HG02885 (cell line): ENCODE data around the gene B4GALT4.
"Not testable (repeated sequence)": the region's sequence is repeated elsewhere in the genome, so short reads cannot be mapped to it uniquely, and the experiment has no call there.

Source experiments
- ATAC-seq: cut with Tn5 transposase; IDR thresholded peaks from one replicate; pipeline ENCODE4 v1.9.1; 2021; ENCODE audit warnings: mild to moderate bottlenecking; ENCODE audit not compliant: unreplicated experiment, poor library complexity

B4GALT4 gene

GRCh38 chr3:119240591-119241434 lies at the start of gene B4GALT4:
Gene B4GALT4 (minus strand): TSS chr3:119240878. CDS start chr3:119230099, 10,779 bp downstream.
- peak; percentile 88 for ATAC-seq

GRCh38 chr3:119289404-119289770 lies 48.7 kb upstream of the B4GALT4 start:
- no peak for ATAC-seq

GRCh38 chr3:119288669-119289403 lies 48.2 kb upstream of the B4GALT4 start:
- ATAC-seq, result no peak

DNA sequence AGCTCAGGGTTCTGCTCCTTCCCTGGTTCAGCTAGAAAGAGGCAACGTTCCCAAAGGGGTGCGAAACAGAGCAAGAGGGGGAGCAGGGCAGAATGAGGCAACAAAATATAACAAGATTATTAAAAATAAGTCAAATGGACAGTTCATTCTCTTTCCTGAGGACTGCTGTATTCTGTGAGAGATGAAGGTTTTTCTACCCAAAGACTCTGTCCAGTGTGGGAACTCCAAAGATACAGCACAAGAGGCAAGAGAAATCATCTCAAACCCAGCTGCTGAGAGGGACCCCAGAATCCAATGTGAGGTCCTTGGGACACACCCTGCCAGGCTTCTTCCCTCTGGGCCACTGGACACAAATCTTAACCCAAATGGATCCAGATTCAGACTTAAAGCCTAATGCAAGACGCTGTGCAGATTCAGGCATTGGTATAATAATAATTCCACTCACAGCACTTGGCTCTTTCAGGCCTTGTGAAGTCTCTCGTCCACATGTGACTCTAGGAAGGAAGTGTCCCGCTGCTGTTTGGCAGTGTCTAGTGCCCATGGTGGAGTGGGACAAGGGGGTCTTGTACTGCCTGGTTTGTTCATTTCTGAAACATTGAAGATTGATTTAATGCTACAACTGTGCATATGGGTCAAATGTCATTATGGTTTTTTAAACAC lies 39.0 kb upstream of the B4GALT4 start:
- ATAC-seq, result no peak

DNA sequence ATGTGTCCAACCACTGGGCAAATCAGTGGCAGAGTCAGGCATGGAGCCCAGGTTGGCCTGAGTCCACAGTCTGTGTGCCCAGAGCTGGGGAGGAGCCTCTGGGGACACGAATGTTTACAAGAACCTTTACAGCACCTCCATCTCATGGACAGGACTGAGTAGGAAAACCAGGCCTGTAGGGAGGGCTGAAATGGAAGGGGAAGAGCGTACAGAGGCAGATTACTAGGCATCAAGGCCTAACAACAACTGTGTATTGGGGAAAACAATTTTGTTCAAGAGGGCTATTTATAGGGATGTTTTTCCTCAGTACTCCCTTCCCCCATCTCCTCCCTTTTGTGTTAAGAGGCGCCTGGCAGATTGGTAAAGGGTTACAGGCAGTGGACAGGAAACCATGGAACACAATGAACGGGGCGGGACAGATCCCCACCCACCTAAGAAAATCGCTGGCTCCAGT lies 38.5 kb upstream of the B4GALT4 start:
- ATAC-seq, result no peak

DNA sequence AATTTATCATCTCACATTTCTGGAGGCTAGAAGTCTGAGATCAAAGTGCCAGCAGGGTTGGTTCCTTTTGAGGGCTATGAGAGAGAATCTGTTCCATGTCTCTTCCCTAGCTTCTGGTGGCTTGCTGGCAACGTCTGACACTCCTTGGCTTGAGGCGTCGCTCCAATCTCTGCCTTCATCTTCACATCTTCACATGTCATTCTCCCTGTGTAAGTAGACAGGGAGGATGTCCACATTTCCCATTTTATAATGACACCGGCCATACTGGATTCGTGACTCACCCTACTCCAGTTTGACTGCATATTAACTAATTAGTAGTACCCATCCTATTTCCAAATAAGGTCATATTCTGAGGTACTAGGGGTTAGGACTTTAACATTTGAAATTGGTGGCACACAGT lies 36.0 kb upstream of the B4GALT4 start:
- no peak for ATAC-seq

- ATAC-seq, result not testable (repeated sequence)
Observed at GRCh38 chr3:119270212-119270611, 29.5 kb upstream of the B4GALT4 start.

DNA sequence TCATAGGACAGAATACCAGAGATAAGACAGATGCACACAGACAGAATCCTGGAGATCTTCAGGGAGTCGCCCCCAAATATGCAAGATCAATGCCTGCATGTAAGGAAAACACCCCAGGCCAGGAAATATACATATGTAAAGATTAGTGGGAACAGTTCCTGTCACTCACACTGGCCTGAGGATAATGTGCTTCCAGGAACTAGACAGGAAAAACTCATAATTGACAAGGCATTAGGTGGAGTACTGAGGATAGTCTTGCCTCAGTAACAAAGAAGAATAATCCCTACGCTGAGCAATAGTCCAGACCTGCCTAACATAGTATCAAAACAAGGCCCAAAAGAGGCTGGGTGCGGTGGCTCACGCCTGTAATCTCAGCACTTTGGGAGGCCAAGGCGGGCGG lies 20.4 kb upstream of the B4GALT4 start:
- ATAC-seq, result no peak

DNA sequence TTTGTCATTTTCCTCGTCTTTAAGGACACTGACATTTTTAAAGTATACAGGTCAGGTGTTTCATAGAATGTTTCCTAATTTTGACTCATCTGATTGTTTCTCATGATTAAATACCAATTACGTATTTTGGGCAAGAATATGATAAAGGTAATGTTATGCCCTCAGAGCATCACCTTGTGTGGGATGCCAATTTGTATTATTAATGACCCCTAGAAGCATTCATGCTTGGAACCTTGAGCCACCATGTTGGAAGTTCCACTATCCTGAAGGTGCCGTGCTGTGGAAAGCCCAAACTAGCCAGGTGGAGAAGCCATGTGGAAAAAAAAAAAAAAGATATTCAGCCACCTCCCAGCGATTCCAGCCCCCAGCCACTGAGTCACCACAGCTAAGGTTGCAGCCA lies 19.1 kb upstream of the B4GALT4 start:
- ATAC-seq, result no peak

- ATAC-seq, result peak; percentile 88
Observed at GRCh38 chr3:119258915-119259314, 18.2 kb upstream of the B4GALT4 start.

- peak; percentile 77 for ATAC-seq
Observed at GRCh38 chr3:119257654-119258410, 17.2 kb upstream of the B4GALT4 start.

DNA sequence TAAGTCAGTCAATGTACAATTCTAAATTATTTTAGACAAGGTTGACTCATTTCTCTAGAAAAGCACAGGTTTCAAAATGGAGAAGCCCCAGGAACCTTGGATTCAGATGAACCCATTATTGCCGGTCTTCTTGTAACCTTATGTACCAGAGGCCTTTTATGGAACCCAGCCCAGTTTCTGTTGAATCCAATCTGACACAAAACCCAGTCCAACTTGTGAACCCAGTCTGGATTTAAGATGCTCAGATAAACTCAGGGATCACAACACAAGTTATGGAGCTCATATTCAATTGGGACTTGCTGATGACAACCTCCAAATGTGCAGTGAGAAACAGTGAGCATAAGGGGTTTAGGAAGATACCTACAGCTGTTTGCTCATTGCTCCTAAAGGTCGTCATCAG lies 16.4 kb upstream of the B4GALT4 start:
- no peak for ATAC-seq

DNA sequence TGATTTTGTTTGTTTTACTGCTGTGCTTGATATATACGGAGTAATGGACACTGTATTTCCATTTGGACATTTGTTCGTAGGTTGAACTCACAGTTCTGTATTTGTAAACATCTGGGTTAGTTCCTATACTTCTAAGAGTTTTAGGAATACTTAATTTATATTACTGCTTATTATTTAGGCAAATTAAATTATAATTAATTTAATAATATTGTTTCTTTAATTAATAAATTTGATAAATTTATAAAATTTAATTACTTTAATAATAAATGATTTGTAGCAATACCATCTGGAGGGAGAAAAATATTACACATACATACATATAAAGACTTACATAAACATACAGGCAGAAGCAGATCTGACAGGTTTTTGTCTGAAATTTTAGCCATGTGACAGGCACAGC lies 14.5 kb upstream of the B4GALT4 start:
- ATAC-seq, result no peak

GRCh38 chr3:119245778-119246177 lies 5.1 kb upstream of the B4GALT4 start:
- no peak for ATAC-seq

- ATAC-seq, result no peak
Observed at GRCh38 chr3:119243712-119244111, 3.0 kb upstream of the B4GALT4 start.

DNA sequence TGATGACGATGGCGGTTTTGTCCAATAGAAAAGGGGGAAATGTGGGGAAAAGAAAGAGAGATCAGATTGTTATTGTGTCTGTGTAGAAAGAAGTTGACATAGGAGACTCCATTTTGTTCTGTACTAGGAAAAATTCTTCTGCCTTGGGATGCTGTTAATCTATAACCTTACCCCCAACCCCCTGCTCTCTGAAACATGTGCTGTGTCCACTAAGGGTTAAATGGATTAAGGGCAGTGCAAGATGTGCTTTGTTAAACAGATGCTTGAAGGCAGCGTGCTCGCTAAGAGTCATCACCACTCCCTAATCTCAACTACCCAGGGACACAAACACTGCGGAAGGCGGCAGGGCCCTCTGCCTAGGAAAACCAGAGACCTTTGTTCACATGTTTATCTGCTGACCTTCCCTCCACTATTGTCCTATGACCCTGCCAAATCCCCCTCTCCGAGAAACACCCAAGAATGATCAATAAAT lies 2.4 kb upstream of the B4GALT4 start:
- ATAC-seq, result not testable (repeated sequence)

GRCh38 chr3:119242387-119243057 lies 1.8 kb upstream of the B4GALT4 start:
- ATAC-seq, result not testable (repeated sequence)

- ATAC-seq, result peak; percentile 11
Observed at GRCh38 chr3:119240101-119240590, 532 bp downstream of the B4GALT4 start.

GRCh38 chr3:119239206-119239820 lies 1.4 kb downstream of the B4GALT4 start:
- no peak for ATAC-seq
